SK-N-SH (cell line): Measurements from ENCODE around the gene MPPED2. TPM values are rescaled to one million over a fixed set of nuclear protein-coding genes. Genes with fewer than 3 reads are reported as not detected.

ENCODE experiments used
- CTCF ChIA-PET: fragments of 300-600, 350-600 bp; formaldehyde crosslinking; extraction: SDS; loops from one replicate; lab custom pipeline; 2021; lab: Yijun Ruan, JAX
- POLR2A ChIA-PET: fragments of 350-600 bp; sonication (Branson Sonifier 250); formaldehyde crosslinking; extraction: SDS; loops from one replicate; lab custom pipeline; 2020; ENCODE audit warnings: antibody characterized with exemption, inconsistent platforms; lab: Yijun Ruan, JAX
- DNase-seq: peaks from one replicate; pipeline ENCODE4 v3.0.0; 2012
- H2AFZ ChIP-seq: fragments of 200-600 bp; sonication (generic); 2 replicates; pipeline ENCODE4 v1.8.1; 2016; ENCODE audit warnings: antibody characterized with exemption, mild to moderate bottlenecking, low read depth
- H3F3A ChIP-seq: fragments of 200-600 bp; sonication (generic); replicated peaks from 2 replicates; pipeline ENCODE3; 2016; ENCODE audit warnings: antibody characterized with exemption, mild to moderate bottlenecking; ENCODE audit not compliant: insufficient read depth
- H3K27ac ChIP-seq, 2 experiments: fragments of 200-500 bp in 1 of 2; fragments of 200-600 bp in 1 of 2; sonication (Bioruptor generic) in 1 of 2; sonication (generic), shearing (Covaris generic) in 1 of 2; 2 replicates each; pipeline versions ENCODE4 v1.5.1 to v1.6.1; 2014 to 2016; ENCODE audit warnings: low read depth in 2 of 2, inconsistent platforms in 1 of 2, low read length in 1 of 2, mild to moderate bottlenecking in 1 of 2, mixed read lengths in 1 of 2
- H3K27me3 ChIP-seq: fragments of 200-600 bp; sonication (generic), shearing (Covaris generic); 2 replicates; pipeline ENCODE4 v1.6.1; 2016; ENCODE audit warnings: mixed run types; ENCODE audit not compliant: insufficient read depth
- H3K36me3 ChIP-seq, 2 experiments: fragments of 200-500 bp in 1 of 2; fragments of 200-600 bp in 1 of 2; sonication (Bioruptor generic) in 1 of 2; sonication (generic) in 1 of 2; replicated peaks in 1 of 2; 2 replicates each; pipeline versions ENCODE3 to v1.5.1; 2014 to 2016; ENCODE audit warnings: low read length in 1 of 2, mild to moderate bottlenecking in 1 of 2; ENCODE audit not compliant: insufficient read depth in 2 of 2, control insufficient read depth in 1 of 2
- H3K4me1 ChIP-seq, 2 experiments: fragments of 200-500 bp in 1 of 2; fragments of 200-600 bp in 1 of 2; sonication (Bioruptor generic) in 1 of 2; sonication (generic), shearing (Covaris generic) in 1 of 2; 2 replicates each; pipeline versions ENCODE4 v1.5.1 to v1.6.1; 2014 to 2016; ENCODE audit warnings: low read depth in 1 of 2, low read length in 1 of 2, mixed run types in 1 of 2; ENCODE audit not compliant: insufficient read depth in 2 of 2, control insufficient read depth in 1 of 2
- H3K4me2 ChIP-seq: fragments of 200-600 bp; sonication (generic), shearing (Covaris generic); 2 replicates; pipeline ENCODE4 v1.6.1; 2017; ENCODE audit warnings: mixed run types
- H3K4me3 ChIP-seq, 2 experiments: fragments of 200-500 bp in 1 of 2; fragments of 200-600 bp in 1 of 2; sonication (Bioruptor generic) in 1 of 2; sonication (generic), shearing (Covaris generic) in 1 of 2; 2 replicates each; pipeline versions ENCODE4 v1.5.1 to v1.8.1; 2014 to 2016; ENCODE audit warnings: low read depth in 2 of 2, inconsistent platforms in 1 of 2, low read length in 1 of 2, mild to moderate bottlenecking in 1 of 2, mixed read lengths in 1 of 2, moderate library complexity in 1 of 2
- H3K79me2 ChIP-seq: fragments of 200-600 bp; sonication (generic); 2 replicates; pipeline ENCODE4 v1.8.1; 2017; ENCODE audit warnings: mild to moderate bottlenecking; ENCODE audit not compliant: insufficient read depth
- H3K9ac ChIP-seq: fragments of 200-600 bp; sonication (generic); 2 replicates; pipeline ENCODE4 v1.6.1; 2017; ENCODE audit warnings: mixed run types
- H3K9me2 ChIP-seq: fragments of 200-600 bp; sonication (generic); 2 replicates; pipeline ENCODE4 v1.6.1; 2017; ENCODE audit warnings: mixed run types
- H3K9me3 ChIP-seq: fragments of 200-600 bp; sonication (generic); 2 replicates; pipeline ENCODE4 v1.6.1; 2017; ENCODE audit warnings: mixed run types, mild to moderate bottlenecking, moderate library complexity
- H4K20me1 ChIP-seq: fragments of 200-600 bp; sonication (generic); 2 replicates; pipeline ENCODE4 v1.6.1; 2017; ENCODE audit warnings: mild to moderate bottlenecking, mixed run types; ENCODE audit not compliant: insufficient read depth
- ELF1 ChIP-seq: IDR thresholded peaks from 2 replicates; pipeline ENCODE4 v1.4.0; 2012
- GABPA ChIP-seq: IDR thresholded peaks from 2 replicates; pipeline ENCODE4 v1.4.0; 2012; ENCODE audit warnings: low read depth, mild to moderate bottlenecking
- GATA2 ChIP-seq: sonication (generic); formaldehyde crosslinking; IDR thresholded peaks from 2 replicates; pipeline ENCODE4 v1.5.0; 2020; ENCODE audit warnings: mild to moderate bottlenecking, missing genetic modification reagents
- JUND ChIP-seq: IDR thresholded peaks from 2 replicates; pipeline ENCODE4 v1.4.0; 2012
- MEF2A ChIP-seq: IDR thresholded peaks from 2 replicates; pipeline ENCODE4 v1.4.0; 2012; ENCODE audit warnings: low read depth, borderline replicate concordance
- MXI1 ChIP-seq: IDR thresholded peaks from 2 replicates; pipeline ENCODE4 v1.6.1; 2012; ENCODE audit warnings: mild to moderate bottlenecking, low read depth, low read length, improper control_type of control experiment
- NFIC ChIP-seq: IDR thresholded peaks from 2 replicates; pipeline ENCODE4 v1.4.0; 2012; ENCODE audit warnings: borderline replicate concordance
- PBX3 ChIP-seq: IDR thresholded peaks from 2 replicates; pipeline ENCODE4; 2012
- POLR2AphosphoS5 ChIP-seq: IDR thresholded peaks from 2 replicates; pipeline ENCODE4 v1.6.1; 2012; ENCODE audit warnings: low read depth, low read length
- TAF1 ChIP-seq: IDR thresholded peaks from 2 replicates; pipeline ENCODE4 v1.6.1; 2012; ENCODE audit warnings: low read depth, mild to moderate bottlenecking, low read length, moderate library complexity, borderline replicate concordance
- TCF12 ChIP-seq: IDR thresholded peaks from 2 replicates; pipeline ENCODE4 v1.4.0; 2012
- USF2 ChIP-seq: fragments of 150-350 bp; IDR thresholded peaks from 2 replicates; pipeline ENCODE4 v1.6.1; 2017; ENCODE audit warnings: antibody characterized with exemption, low read length, low read depth, borderline replicate concordance
- YY1 ChIP-seq: IDR thresholded peaks from 2 replicates; pipeline ENCODE4 v1.4.0; 2012; ENCODE audit warnings: low read depth, mild to moderate bottlenecking
- ZBTB33 ChIP-seq: IDR thresholded peaks from 2 replicates; pipeline ENCODE4 v1.4.0; 2012; ENCODE audit warnings: low read depth, borderline replicate concordance
- WGBS: methylation state at CpG from one replicate; pipeline ENCODE4 v1.1.6; 2017; ENCODE audit warnings: low lambda C conversion rate; 5-methylcytosine and 5-hydroxymethylcytosine counted together
- polyA plus RNA-seq, 3 experiments: library from polyadenylated mRNA; depleted of rRNA; stranded (reverse); fragments of >200 nt; gene quantifications; 2 replicates each; pipeline ENCODE4 v1.2.3, GENCODE V29; 2012
- TF ChIP-seq, protein P1 (sequence below): IDR thresholded peaks from 2 replicates; pipeline ENCODE4 v1.4.0; 2012; ENCODE audit warnings: low read depth, borderline replicate concordance
- TF ChIP-seq, protein P2 (sequence below): IDR thresholded peaks from 2 replicates; pipeline ENCODE4 v1.6.1; 2012; ENCODE audit warnings: mild to moderate bottlenecking, low read depth, low read length, moderate library complexity
- TF ChIP-seq, protein P3 (sequence below): IDR thresholded peaks from 2 replicates; pipeline ENCODE4 v1.4.0; 2012; ENCODE audit warnings: low read depth

The MPPED2 gene
- polyA plus RNA-seq, 1 of the 3 experiments (the other 2 are of a cell fraction) = 0.05 TPM

DNA sequence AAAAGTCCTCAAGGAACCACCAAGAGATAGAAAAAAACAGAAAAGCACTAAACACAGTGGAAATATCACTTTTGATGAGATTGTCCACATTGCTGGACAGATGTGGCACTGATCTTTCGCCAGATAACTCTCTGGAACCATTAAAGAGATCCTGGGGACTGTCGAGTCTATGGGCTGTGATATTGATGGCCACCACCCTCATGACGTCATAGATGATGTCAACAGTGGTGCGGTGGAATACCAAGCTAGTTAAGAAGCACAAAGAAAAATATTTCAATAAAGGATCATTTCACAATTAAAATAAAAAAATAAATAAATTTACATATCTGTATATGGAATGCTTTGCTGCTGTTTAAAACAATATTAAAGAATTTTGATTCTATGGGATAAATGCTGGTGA, 217.8 kb downstream of the MPPED2 start (continued):
- TF ChIP-seq, protein P1, sequence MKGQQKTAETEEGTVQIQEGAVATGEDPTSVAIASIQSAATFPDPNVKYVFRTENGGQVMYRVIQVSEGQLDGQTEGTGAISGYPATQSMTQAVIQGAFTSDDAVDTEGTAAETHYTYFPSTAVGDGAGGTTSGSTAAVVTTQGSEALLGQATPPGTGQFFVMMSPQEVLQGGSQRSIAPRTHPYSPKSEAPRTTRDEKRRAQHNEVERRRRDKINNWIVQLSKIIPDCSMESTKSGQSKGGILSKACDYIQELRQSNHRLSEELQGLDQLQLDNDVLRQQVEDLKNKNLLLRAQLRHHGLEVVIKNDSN = no peak
- TF ChIP-seq, protein P2, sequence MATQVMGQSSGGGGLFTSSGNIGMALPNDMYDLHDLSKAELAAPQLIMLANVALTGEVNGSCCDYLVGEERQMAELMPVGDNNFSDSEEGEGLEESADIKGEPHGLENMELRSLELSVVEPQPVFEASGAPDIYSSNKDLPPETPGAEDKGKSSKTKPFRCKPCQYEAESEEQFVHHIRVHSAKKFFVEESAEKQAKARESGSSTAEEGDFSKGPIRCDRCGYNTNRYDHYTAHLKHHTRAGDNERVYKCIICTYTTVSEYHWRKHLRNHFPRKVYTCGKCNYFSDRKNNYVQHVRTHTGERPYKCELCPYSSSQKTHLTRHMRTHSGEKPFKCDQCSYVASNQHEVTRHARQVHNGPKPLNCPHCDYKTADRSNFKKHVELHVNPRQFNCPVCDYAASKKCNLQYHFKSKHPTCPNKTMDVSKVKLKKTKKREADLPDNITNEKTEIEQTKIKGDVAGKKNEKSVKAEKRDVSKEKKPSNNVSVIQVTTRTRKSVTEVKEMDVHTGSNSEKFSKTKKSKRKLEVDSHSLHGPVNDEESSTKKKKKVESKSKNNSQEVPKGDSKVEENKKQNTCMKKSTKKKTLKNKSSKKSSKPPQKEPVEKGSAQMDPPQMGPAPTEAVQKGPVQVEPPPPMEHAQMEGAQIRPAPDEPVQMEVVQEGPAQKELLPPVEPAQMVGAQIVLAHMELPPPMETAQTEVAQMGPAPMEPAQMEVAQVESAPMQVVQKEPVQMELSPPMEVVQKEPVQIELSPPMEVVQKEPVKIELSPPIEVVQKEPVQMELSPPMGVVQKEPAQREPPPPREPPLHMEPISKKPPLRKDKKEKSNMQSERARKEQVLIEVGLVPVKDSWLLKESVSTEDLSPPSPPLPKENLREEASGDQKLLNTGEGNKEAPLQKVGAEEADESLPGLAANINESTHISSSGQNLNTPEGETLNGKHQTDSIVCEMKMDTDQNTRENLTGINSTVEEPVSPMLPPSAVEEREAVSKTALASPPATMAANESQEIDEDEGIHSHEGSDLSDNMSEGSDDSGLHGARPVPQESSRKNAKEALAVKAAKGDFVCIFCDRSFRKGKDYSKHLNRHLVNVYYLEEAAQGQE = no peak
- no peak for TF ChIP-seq JUND

DNA sequence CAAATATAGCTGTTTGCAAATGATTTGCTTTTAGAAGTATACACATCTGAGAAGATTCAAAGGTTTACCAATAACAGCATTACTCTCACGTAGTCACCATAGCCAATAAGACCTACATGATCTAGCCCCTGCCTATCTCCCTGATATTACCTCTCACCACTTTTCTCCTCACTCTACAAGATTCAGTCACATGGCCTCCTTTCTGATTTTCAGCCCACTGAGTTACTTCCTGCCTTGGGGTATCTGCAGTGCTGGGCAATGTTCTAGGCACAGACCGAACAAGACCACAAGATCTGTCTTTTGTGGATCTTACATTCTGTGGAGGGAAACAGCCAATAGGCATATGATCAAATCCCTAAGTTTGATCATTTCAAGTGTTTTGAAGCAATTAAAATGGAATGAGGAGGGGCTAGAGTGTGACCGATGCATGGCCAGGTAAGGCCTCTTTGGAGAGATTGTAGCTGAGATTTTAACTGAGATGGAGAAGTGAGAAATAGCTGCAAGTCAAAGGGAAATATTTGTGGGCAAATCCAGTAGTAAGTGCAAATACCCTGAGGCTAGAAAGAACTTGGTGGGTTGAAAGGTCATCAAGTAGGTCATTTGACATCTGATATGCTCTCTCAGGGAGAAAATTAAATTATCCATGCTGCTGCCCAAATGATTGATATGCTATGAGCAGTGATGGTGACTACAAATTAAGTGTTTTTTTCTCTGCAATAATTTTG, 220.2 kb downstream of the MPPED2 start:
- no peaks in the 10 kb centered on the region for H3K79me2 ChIP-seq
- H3K9me2 ChIP-seq = no peaks in the 10 kb centered on the region
- H3F3A ChIP-seq = no peaks in the 10 kb centered on the region
- H4K20me1 ChIP-seq = no peaks in the 10 kb centered on the region
- H3K9ac ChIP-seq = no peak overlapping the region
- H3K4me3 ChIP-seq = no peak overlapping the region
- H3K27ac ChIP-seq = no peak overlapping the region
- ChIA-PET POLR2A (no interaction called here), CTCF (interaction anchor here (1.0 kb wide), 1 partner anchor 15 kb away, joined by 4 read pairs; no protein-coding TSS in a partner anchor)
- H3K9me3 ChIP-seq = no peaks in the 10 kb centered on the region
- TF ChIP-seq YY1 = no peak
- no peak for TF ChIP-seq TCF12
- TF ChIP-seq USF2 = no peak
- no peak for TF ChIP-seq POLR2AphosphoS5
- no peak for TF ChIP-seq ELF1
- no peak for TF ChIP-seq ZBTB33
- TF ChIP-seq PBX3 = no peak
- TF ChIP-seq, protein P1 = no peak
- TF ChIP-seq GATA2 = no peak
- TF ChIP-seq, protein P3, sequence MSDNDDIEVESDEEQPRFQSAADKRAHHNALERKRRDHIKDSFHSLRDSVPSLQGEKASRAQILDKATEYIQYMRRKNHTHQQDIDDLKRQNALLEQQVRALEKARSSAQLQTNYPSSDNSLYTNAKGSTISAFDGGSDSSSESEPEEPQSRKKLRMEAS = no peak
- no peak for TF ChIP-seq MXI1
- TF ChIP-seq TAF1 = no peak
- no peak for TF ChIP-seq MEF2A
- TF ChIP-seq GABPA = no peak
- TF ChIP-seq NFIC = no peak
- TF ChIP-seq JUND = no peak
- 53% methylated on average over 3 of the region's 3 CpGs for WGBS
- H3K4me2 ChIP-seq = no peak overlapping the region
- H3K36me3 ChIP-seq = no peaks in the 10 kb centered on the region
- H3K27me3 ChIP-seq = no peaks in the 10 kb centered on the region
- DNase-seq = no peak
- H2AFZ ChIP-seq = no peak overlapping the region
- H3K4me1 ChIP-seq = no peaks in the 10 kb centered on the region
